ENCODE data around the gene OPN4.

- TF ChIP-seq EP300 (IDR thresholded peaks at IDR 0.05), result no peak
- TF ChIP-seq CTCF (IDR thresholded peaks at IDR 0.05), result no peak
Observed at GRCh38 chr10:86646532-86646931, 7.8 kb upstream of the OPN4 start.

Measured in upper lobe of left lung (tissue), 4 donors.